Neural cell (in vitro differentiated cells): ENCODE data around the gene KRT33A. TPM values are rescaled to one million over a fixed set of nuclear protein-coding genes. Genes with fewer than 3 reads are reported as not detected.
"Not testable (repeated sequence)": the region's sequence is repeated elsewhere in the genome, so short reads cannot be mapped to it uniquely, and the experiment has no call there.

Experiments used
- H2AFZ ChIP-seq: fragments of 200-600, 300-800 bp; sonication (generic), shearing (Covaris generic); 2 replicates; pipeline ENCODE4 v1.6.0; 2014; ENCODE audit warnings: low read depth, mild to moderate bottlenecking, antibody characterized with exemption, low read length, moderate library complexity
- H3F3A ChIP-seq: fragments of 200-600 bp; shearing (Covaris generic); 2 replicates; pipeline ENCODE4 v1.6.1; 2016; ENCODE audit warnings: mild to moderate bottlenecking, moderate library complexity, mixed read lengths, antibody characterized with exemption, low read length; ENCODE audit not compliant: insufficient read depth, poor library complexity, severe bottlenecking
- H3K27ac ChIP-seq: fragments of 200-600, 300-800 bp; sonication (generic), shearing (Covaris generic); 2 replicates; pipeline ENCODE4 v1.5.1; 2014; ENCODE audit warnings: mild to moderate bottlenecking, low read length, moderate library complexity
- H3K27me3 ChIP-seq: fragments of 300-800, 200-600 bp; sonication (generic), shearing (Covaris generic); 2 replicates; pipeline ENCODE4 v1.6.0; 2014; ENCODE audit warnings: mild to moderate bottlenecking, low read depth, low read length, moderate library complexity; ENCODE audit not compliant: insufficient read depth
- H3K36me3 ChIP-seq: fragments of 300-800, 200-600 bp; sonication (generic), shearing (Covaris generic); 2 replicates; pipeline ENCODE4 v1.5.1; 2014; ENCODE audit warnings: mild to moderate bottlenecking, antibody characterized with exemption, low read length, moderate library complexity; ENCODE audit not compliant: insufficient read depth
- H3K4me2 ChIP-seq: fragments of 300-800, 200-600 bp; sonication (generic), shearing (Covaris generic); 2 replicates; pipeline ENCODE4 v1.6.0; 2014; ENCODE audit warnings: mild to moderate bottlenecking, low read length
- H3K4me3 ChIP-seq: fragments of 300-800, 200-600 bp; sonication (generic), shearing (Covaris generic); 2 replicates; pipeline ENCODE4 v1.5.1; 2014; ENCODE audit warnings: mild to moderate bottlenecking, low read length, moderate library complexity
- H3K79me2 ChIP-seq: fragments of 200-600 bp; shearing (Covaris generic); replicated peaks from 2 replicates; pipeline ENCODE4 v1.6.0; 2014; ENCODE audit warnings: mild to moderate bottlenecking, low read length, moderate library complexity; ENCODE audit not compliant: insufficient read depth
- H3K9ac ChIP-seq: fragments of 300-800, 200-600 bp; sonication (generic), shearing (Covaris generic); 2 replicates; pipeline ENCODE4 v1.6.1; 2016; ENCODE audit warnings: mild to moderate bottlenecking, low read length, mixed read lengths
- H3K9me2 ChIP-seq: fragments of 200-600 bp; shearing (Covaris generic); 2 replicates; pipeline ENCODE4 v1.6.1; 2016; ENCODE audit warnings: mild to moderate bottlenecking, low read length, mixed read lengths; ENCODE audit not compliant: insufficient read depth
- H3K9me3 ChIP-seq: fragments of 200-600, 300-800 bp; sonication (generic), shearing (Covaris generic); 2 replicates; pipeline ENCODE4 v1.6.1; 2016; ENCODE audit warnings: mild to moderate bottlenecking, mixed run types, low read length, moderate library complexity, mixed read lengths
- H4K20me1 ChIP-seq: fragments of 200-600 bp; shearing (Covaris generic); 2 replicates; pipeline ENCODE4 v1.6.1; 2016; ENCODE audit warnings: mild to moderate bottlenecking, mixed run types; ENCODE audit not compliant: insufficient read depth
- EP300 ChIP-seq: fragments of 450-650 bp; conservative IDR thresholded peaks from 2 replicates; pipeline ENCODE4 v1.6.1; 2014; ENCODE audit warnings: antibody characterized with exemption, mild to moderate bottlenecking, moderate library complexity; ENCODE audit not compliant: poor library complexity, severe bottlenecking
- EZH2 ChIP-seq: fragments of 200-600, 300-800 bp; shearing (Covaris generic), sonication (generic); IDR thresholded peaks from 2 replicates; pipeline ENCODE4 v1.6.1; 2014; ENCODE audit warnings: antibody characterized with exemption, low read length, borderline replicate concordance, mild to moderate bottlenecking; ENCODE audit not compliant: insufficient read depth, poor library complexity, severe bottlenecking
- MXI1 ChIP-seq: fragments of 450-650 bp; conservative IDR thresholded peaks from 2 replicates; pipeline ENCODE4 v1.6.1; 2014; ENCODE audit warnings: antibody characterized with exemption, mild to moderate bottlenecking; ENCODE audit not compliant: poor library complexity, severe bottlenecking
- POLR2AphosphoS5 ChIP-seq: IDR thresholded peaks from 2 replicates; pipeline ENCODE4 v1.6.1; 2012
- RAD21 ChIP-seq: fragments of 450-650 bp; conservative IDR thresholded peaks from 2 replicates; pipeline ENCODE4 v1.6.1; 2014; ENCODE audit warnings: antibody characterized with exemption, mild to moderate bottlenecking, moderate library complexity
- SMC3 ChIP-seq: fragments of 450-650 bp; conservative IDR thresholded peaks from 2 replicates; pipeline ENCODE4 v1.6.1; 2014; ENCODE audit warnings: antibody characterized with exemption, mild to moderate bottlenecking, moderate library complexity; ENCODE audit not compliant: poor library complexity
- TAF1 ChIP-seq: IDR thresholded peaks from 2 replicates; pipeline ENCODE4 v1.6.1; 2012; ENCODE audit warnings: low read depth
- polyA minus RNA-seq: library from RNA; depleted of rRNA, polyadenylated mRNA; stranded (reverse); fragments of >200 nt; gene quantifications from 2 replicates; pipeline ENCODE4 v1.2.3, GENCODE V29; 2014
- polyA plus RNA-seq: library from polyadenylated mRNA; depleted of rRNA; stranded (reverse); fragments of >200 nt; gene quantifications from 2 replicates; pipeline ENCODE4 v1.2.3, GENCODE V29; 2014
- TF ChIP-seq, protein P1 (sequence below): IDR thresholded peaks from 2 replicates; pipeline ENCODE4 v1.6.1; 2012; ENCODE audit warnings: borderline replicate concordance
- TF ChIP-seq, protein P2 (sequence below): fragments of 450-650 bp; IDR thresholded peaks from 2 replicates; pipeline ENCODE4 v1.5.1; 2014; ENCODE audit warnings: antibody characterized with exemption, mild to moderate bottlenecking, moderate library complexity; ENCODE audit not compliant: poor library complexity, severe bottlenecking

The KRT33A gene
- polyA plus RNA-seq (not detected in 2 replicates), polyA minus RNA-seq (not detected in 2 replicates)

DNA sequence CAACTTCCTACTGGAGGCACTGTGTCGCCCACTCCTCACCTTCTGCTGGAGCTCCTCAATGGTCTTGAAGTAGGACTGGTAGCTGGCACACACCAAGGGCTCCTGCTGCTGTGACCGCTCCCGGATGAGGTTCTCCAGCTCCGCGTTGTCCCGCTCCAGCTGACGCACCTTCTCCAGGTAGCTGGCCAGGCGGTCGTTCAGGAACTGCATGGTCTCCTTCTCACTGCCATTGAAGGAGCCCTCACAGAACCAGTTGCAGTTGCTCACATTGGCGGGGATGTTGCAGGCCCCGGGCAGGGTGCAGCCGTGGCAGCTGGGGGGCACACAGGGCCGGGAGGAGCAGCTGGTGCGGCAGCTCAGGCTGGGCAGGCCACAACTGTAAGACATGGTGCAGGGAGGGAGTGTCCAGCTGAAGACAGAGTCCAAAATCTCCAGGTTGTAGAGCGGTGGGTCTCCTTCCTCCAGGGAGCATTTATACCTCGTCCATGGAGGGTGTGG is at the start of gene KRT33A:
Gene KRT33A, minus strand, starts transcription at position 448 of the 498 bp plus-strand sequence. Its CDS starts 61 bp downstream, at position 387.
- H3K9me3 ChIP-seq, H3K79me2 ChIP-seq, H3F3A ChIP-seq, H3K4me2 ChIP-seq, H3K9me2 ChIP-seq, H3K27me3 ChIP-seq, H3K9ac ChIP-seq, H3K4me3 ChIP-seq, H4K20me1 ChIP-seq, H2AFZ ChIP-seq, H3K36me3 ChIP-seq, H3K27ac ChIP-seq: not testable (repeated sequence)

DNA sequence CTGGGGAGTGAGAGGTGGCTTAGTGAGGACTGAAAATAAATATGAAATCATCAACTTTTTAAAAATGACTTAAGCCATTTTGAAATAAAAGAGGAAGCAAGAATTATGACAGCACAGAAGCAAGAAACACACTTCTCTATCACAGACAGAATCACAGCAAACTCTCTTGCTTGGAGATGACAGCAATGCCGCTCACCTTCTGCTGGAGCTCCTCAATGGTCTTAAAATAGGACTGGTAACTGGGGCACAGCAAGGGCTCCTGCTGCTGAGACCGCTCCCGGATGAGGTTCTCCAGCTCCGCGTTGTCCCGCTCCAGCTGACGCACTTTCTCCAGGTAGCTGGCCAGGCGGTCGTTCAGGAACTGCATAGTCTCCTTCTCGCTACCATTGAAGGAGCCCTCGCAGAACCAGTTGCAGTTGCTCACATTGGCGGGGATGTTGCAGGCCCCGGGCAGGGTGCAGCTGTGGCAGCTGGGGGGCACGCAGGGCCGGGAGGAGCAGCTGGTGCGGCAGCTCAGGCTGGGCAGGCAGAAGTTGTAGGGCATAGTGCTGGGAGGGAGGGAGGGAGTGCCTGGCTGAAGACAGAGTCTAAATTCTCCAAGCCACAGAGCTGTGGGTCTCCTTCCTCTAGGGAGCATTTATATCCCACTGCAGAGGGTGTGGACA is 46.5 kb upstream of the KRT33A start, which contains the start of gene KRT31:
Gene KRT31, minus strand, starts transcription at position 613 of the 665 bp plus-strand sequence. Its CDS starts 69 bp downstream, at position 544.
- Histone ChIP-seq H3K9ac (no peak within 1 kb of the TSS), H3K79me2 (no peaks in the 10 kb centered on the region), H2AFZ (no peak within 1 kb of the TSS), H3K9me3 (no peaks in the 10 kb centered on the region), H3K4me3 (no peak within 1 kb of the TSS), H3F3A (no peaks in the 10 kb centered on the region), H4K20me1 (no peaks in the 10 kb centered on the region), H3K36me3 (no peaks in the 10 kb centered on the region), H3K27ac (no peak within 1 kb of the TSS), H3K27me3 (no peaks in the 10 kb centered on the region), H3K9me2 (no peaks in the 10 kb centered on the region), H3K4me2 (no peak within 1 kb of the TSS)
- TF ChIP-seq, protein P1, sequence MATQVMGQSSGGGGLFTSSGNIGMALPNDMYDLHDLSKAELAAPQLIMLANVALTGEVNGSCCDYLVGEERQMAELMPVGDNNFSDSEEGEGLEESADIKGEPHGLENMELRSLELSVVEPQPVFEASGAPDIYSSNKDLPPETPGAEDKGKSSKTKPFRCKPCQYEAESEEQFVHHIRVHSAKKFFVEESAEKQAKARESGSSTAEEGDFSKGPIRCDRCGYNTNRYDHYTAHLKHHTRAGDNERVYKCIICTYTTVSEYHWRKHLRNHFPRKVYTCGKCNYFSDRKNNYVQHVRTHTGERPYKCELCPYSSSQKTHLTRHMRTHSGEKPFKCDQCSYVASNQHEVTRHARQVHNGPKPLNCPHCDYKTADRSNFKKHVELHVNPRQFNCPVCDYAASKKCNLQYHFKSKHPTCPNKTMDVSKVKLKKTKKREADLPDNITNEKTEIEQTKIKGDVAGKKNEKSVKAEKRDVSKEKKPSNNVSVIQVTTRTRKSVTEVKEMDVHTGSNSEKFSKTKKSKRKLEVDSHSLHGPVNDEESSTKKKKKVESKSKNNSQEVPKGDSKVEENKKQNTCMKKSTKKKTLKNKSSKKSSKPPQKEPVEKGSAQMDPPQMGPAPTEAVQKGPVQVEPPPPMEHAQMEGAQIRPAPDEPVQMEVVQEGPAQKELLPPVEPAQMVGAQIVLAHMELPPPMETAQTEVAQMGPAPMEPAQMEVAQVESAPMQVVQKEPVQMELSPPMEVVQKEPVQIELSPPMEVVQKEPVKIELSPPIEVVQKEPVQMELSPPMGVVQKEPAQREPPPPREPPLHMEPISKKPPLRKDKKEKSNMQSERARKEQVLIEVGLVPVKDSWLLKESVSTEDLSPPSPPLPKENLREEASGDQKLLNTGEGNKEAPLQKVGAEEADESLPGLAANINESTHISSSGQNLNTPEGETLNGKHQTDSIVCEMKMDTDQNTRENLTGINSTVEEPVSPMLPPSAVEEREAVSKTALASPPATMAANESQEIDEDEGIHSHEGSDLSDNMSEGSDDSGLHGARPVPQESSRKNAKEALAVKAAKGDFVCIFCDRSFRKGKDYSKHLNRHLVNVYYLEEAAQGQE, result no peak
- TF ChIP-seq, protein P2, sequence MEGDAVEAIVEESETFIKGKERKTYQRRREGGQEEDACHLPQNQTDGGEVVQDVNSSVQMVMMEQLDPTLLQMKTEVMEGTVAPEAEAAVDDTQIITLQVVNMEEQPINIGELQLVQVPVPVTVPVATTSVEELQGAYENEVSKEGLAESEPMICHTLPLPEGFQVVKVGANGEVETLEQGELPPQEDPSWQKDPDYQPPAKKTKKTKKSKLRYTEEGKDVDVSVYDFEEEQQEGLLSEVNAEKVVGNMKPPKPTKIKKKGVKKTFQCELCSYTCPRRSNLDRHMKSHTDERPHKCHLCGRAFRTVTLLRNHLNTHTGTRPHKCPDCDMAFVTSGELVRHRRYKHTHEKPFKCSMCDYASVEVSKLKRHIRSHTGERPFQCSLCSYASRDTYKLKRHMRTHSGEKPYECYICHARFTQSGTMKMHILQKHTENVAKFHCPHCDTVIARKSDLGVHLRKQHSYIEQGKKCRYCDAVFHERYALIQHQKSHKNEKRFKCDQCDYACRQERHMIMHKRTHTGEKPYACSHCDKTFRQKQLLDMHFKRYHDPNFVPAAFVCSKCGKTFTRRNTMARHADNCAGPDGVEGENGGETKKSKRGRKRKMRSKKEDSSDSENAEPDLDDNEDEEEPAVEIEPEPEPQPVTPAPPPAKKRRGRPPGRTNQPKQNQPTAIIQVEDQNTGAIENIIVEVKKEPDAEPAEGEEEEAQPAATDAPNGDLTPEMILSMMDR, result no peak
- TF ChIP-seq TAF1 (no peak), EZH2 (no peak), MXI1 (no peak), EP300 (no peak), RAD21 (no peak), POLR2AphosphoS5 (no peak), SMC3 (no peak)
